Panc1 (cell line): ENCODE measurements around the gene C4orf50. TPM values are rescaled to one million over a fixed set of nuclear protein-coding genes. Genes with fewer than 3 reads are reported as not detected.

ENCODE experiments used
- ATAC-seq: fragments of 200-7000 bp; cut with Tn5 transposase; 2 replicates; pipeline ENCODE4 v1.9.1; 2020; ENCODE audit warnings: mild to moderate bottlenecking, moderate library complexity
- BruUV-seq: library from RNA; stranded (reverse); fragments of 400-500 nt; replicated peaks from 2 replicates; lab custom pipeline; 2021; lab: Mats Ljungman, UMichigan
- CTCF ChIA-PET: fragments of 300-600 bp; sonication (Branson Sonifier 250); formaldehyde crosslinking; loops from one replicate; lab custom pipeline; 2022; ENCODE audit warnings: antibody characterized with exemption; lab: Charles Lee
- POLR2A ChIA-PET: fragments of 300-600 bp; sonication (Branson Sonifier 250); formaldehyde crosslinking; loops from one replicate; lab custom pipeline; 2022; ENCODE audit warnings: antibody characterized with exemption; lab: Charles Lee
- DNase-seq: peaks from one replicate; pipeline ENCODE4 v3.0.0-alpha.2; 2010; ENCODE audit warnings: low read depth, low spot score
- H3K27ac ChIP-seq: 2 replicates; pipeline ENCODE4 v1.5.1; 2011; ENCODE audit warnings: mild to moderate bottlenecking, low read length, inconsistent platforms
- H3K27me3 ChIP-seq: fragments of 200-500 bp; sonication (Bioruptor generic); 2 replicates; pipeline ENCODE4 v1.6.0; 2014; ENCODE audit warnings: low read length, inconsistent platforms; ENCODE audit not compliant: control insufficient read depth, insufficient read depth
- H3K36me3 ChIP-seq: fragments of 200-500 bp; sonication (Bioruptor generic); 2 replicates; pipeline ENCODE4 v1.5.1; 2014; ENCODE audit warnings: inconsistent platforms, mild to moderate bottlenecking, low read length, moderate library complexity; ENCODE audit not compliant: control insufficient read depth, insufficient read depth
- H3K4me1 ChIP-seq: 2 replicates; pipeline ENCODE4 v1.5.1; 2011; ENCODE audit warnings: inconsistent platforms, mild to moderate bottlenecking, low read length, moderate library complexity; ENCODE audit not compliant: control insufficient read depth, insufficient read depth
- H3K4me3 ChIP-seq, 2 experiments: 2 replicates each; pipeline ENCODE4 v1.5.1; 2011 to 2012; ENCODE audit warnings: low read depth in 2 of 2, low read length in 2 of 2, mild to moderate bottlenecking in 2 of 2, inconsistent platforms in 1 of 2, moderate library complexity in 1 of 2
- H3K9me3 ChIP-seq: fragments of 200-500 bp; sonication (Bioruptor generic); 2 replicates; pipeline ENCODE4 v1.5.1; 2014; ENCODE audit warnings: low read depth, mild to moderate bottlenecking, inconsistent platforms, low read length, moderate library complexity; ENCODE audit not compliant: control insufficient read depth, insufficient read depth
- CTCF ChIP-seq: fragments of 450-650 bp; IDR thresholded peaks from 2 replicates; pipeline ENCODE4 v1.5.1; 2017; ENCODE audit warnings: mild to moderate bottlenecking
- POLR2AphosphoS5 ChIP-seq: IDR thresholded peaks from 2 replicates; pipeline ENCODE4 v1.6.1; 2012; ENCODE audit warnings: mild to moderate bottlenecking, low read depth, low read length, moderate library complexity
- REST ChIP-seq, 2 experiments: IDR thresholded peaks; 2 replicates each; pipeline ENCODE4 v1.6.1; 2011 to 2012; ENCODE audit warnings: low read depth in 2 of 2, control low read depth in 1 of 2, low read length in 1 of 2, mild to moderate bottlenecking in 1 of 2, moderate library complexity in 1 of 2; ENCODE audit not compliant: insufficient read depth in 1 of 2
- SIN3A ChIP-seq: IDR thresholded peaks from 2 replicates; pipeline ENCODE4 v1.6.1; 2012; ENCODE audit warnings: low read depth, mild to moderate bottlenecking, low read length, moderate library complexity, borderline replicate concordance; ENCODE audit not compliant: insufficient read depth
- TCF7L2 ChIP-seq: IDR thresholded peaks from 2 replicates; pipeline ENCODE4 v1.6.1; 2011; ENCODE audit warnings: mild to moderate bottlenecking, low read depth, low read length, inconsistent platforms
- in situ Hi-C: cut with HindIII; loops from 2 replicates; pipeline ENCODE4 v1.10.0; 2016; ENCODE audit warnings: low sequenced_read_pairs, low pct_unique_long_range_greater_than_20kb
- intact Hi-C: fragments of 100-400 bp; cut with micrococcal nuclease; formaldehyde crosslinking; loops from one replicate; pipeline ENCODE4 v1.10.0; 2022; ENCODE audit not compliant: unreplicated experiment
- total RNA-seq: library from RNA; stranded (reverse); gene quantifications from one replicate; pipeline ENCODE4 v1.2.1, GENCODE V29; 2021; ENCODE audit not compliant: unreplicated experiment

The C4orf50 gene
- total RNA-seq, 1 experiment from 2014 or later, result under 0.01 TPM

- Histone ChIP-seq H3K4me1 (no peaks in the 10 kb centered on the region), H3K4me3 (no peak overlapping the region), H3K27ac (no peak overlapping the region), H3K36me3 (no peaks in the 10 kb centered on the region), H3K9me3 (no peaks in the 10 kb centered on the region), H3K27me3 (no peaks in the 10 kb centered on the region; the same call in 1 of the 2 replicates)
- TF ChIP-seq CTCF (no peak), SIN3A (no peak), REST (IDR thresholded peaks at IDR 0.05; ENCODE audit: insufficient read depth in 1 of 2, low read depth in 2 of 2, low read length in 1 of 2) (no peak), POLR2AphosphoS5 (no peak), TCF7L2 (no peak)
- intact Hi-C loops (no loop called here), in situ Hi-C loops (no loop called here)
- CTCF ChIA-PET, result interaction anchor here (0.6 kb wide), 1 partner anchor 109 kb away, joined by 3 read pairs; no protein-coding TSS in a partner anchor
- POLR2A ChIA-PET, result no interaction called here
- DNase-seq, result no peak
- no TSS peak for BruUV-seq
- ATAC-seq, result no peak
Observed at GRCh38 chr4:6020613-6021012, 2.4 kb upstream of the C4orf50 start.

- H3K27me3 ChIP-seq, result no peaks in the 10 kb centered on the region; the same call in 1 of the 2 replicates
- ATAC-seq, result peak; percentile 69; the same call in 1 of the 2 replicates
- no TSS peak for BruUV-seq
- intact Hi-C loops (no loop called here), in situ Hi-C loops (no loop called here)
- H3K4me1 ChIP-seq, result no peaks in the 10 kb centered on the region
- TF ChIP-seq POLR2AphosphoS5 (no peak), CTCF (peak; percentile 90)
- H3K27ac ChIP-seq, result no peak overlapping the region
- DNase-seq, result peak; percentile 20
- no peaks in the 10 kb centered on the region for H3K36me3 ChIP-seq
- ChIA-PET CTCF (interaction anchor here (0.6 kb wide), 1 partner anchor 110 kb away, joined by 3 read pairs; no protein-coding TSS in a partner anchor), POLR2A (no interaction called here)
- no peak overlapping the region for H3K4me3 ChIP-seq
- H3K9me3 ChIP-seq, result no peaks in the 10 kb centered on the region
Observed at GRCh38 chr4:6019316-6020263, 1.4 kb upstream of the C4orf50 start.
